HCT116 (cell line): ENCODE measurements around the gene NLRP1. TPM values are rescaled to one million over a fixed set of nuclear protein-coding genes. Genes with fewer than 3 reads are reported as not detected.
"Not testable (repeated sequence)": the region's sequence is repeated elsewhere in the genome, so short reads cannot be mapped to it uniquely, and the experiment has no call there.

Experiments used
- ATAC-seq: fragments of 200-7000 bp; cut with Tn5 transposase; 2 replicates; pipeline ENCODE4 v1.9.1; 2020; ENCODE audit warnings: mild to moderate bottlenecking, moderate library complexity
- BruUV-seq: library from RNA; stranded (reverse); fragments of 400-500 nt; replicated peaks from 2 replicates; lab custom pipeline; 2021; lab: Mats Ljungman, UMichigan
- CTCF ChIA-PET: fragments of 300-600 bp; sonication (Branson Sonifier 250); formaldehyde crosslinking; loops from one replicate; lab custom pipeline; 2021; ENCODE audit warnings: antibody characterized with exemption; lab: Charles Lee
- POLR2A ChIA-PET: fragments of 300-600, 350-600 bp; sonication (Branson Sonifier 250); formaldehyde crosslinking; loops from one replicate; lab custom pipeline; 2021; ENCODE audit warnings: antibody characterized with exemption; lab: Charles Lee
- RAD21 ChIA-PET, 2 experiments: fragments of 300-600 bp; sonication (Branson Sonifier 250); formaldehyde crosslinking; loops; one replicate each; lab custom pipeline; 2023; ENCODE audit warnings: low total read pairs in 2 of 2; ENCODE audit not compliant: uncharacterized antibody in 2 of 2, unreplicated experiment in 2 of 2, low non-redundant PET in 1 of 2; lab: Charles Lee
- DNase-seq: peaks from one replicate; pipeline ENCODE4 v3.0.0-alpha.2; 2010; ENCODE audit warnings: low read depth, low spot score
- H2AFZ ChIP-seq: fragments of 200-600 bp; shearing (Covaris generic), sonication (generic); 2 replicates; pipeline ENCODE4 v1.6.1; 2017; ENCODE audit warnings: low read depth, mixed run types, mixed read lengths, antibody characterized with exemption, low read length; ENCODE audit not compliant: poor library complexity, severe bottlenecking
- H3K27ac ChIP-seq: 2 replicates; pipeline ENCODE4 v1.5.1; 2012; ENCODE audit warnings: low read depth, low read length
- H3K27me3 ChIP-seq: fragments of 200-600 bp; sonication (generic); 2 replicates; pipeline ENCODE4 v1.6.1; 2016; ENCODE audit warnings: mixed run types, low read length, mixed read lengths; ENCODE audit not compliant: insufficient read depth
- H3K36me3 ChIP-seq, 2 experiments: fragments of 200-500 bp in 1 of 2; fragments of 200-600 bp in 1 of 2; sonication (Bioruptor generic) in 1 of 2; sonication (generic) in 1 of 2; 2 replicates each; pipeline versions ENCODE4 v1.5.1 to v1.6.1; 2014 to 2016; ENCODE audit warnings: low read length in 2 of 2, inconsistent platforms in 1 of 2, mixed read lengths in 1 of 2, mixed run types in 1 of 2; ENCODE audit not compliant: insufficient read depth in 2 of 2, control insufficient read depth in 1 of 2
- H3K4me1 ChIP-seq, 2 experiments: fragments of 200-600 bp in 1 of 2; sonication (generic) in 1 of 2; 2 replicates each; pipeline versions ENCODE4 v1.5.1 to v1.6.1; 2012 to 2017; ENCODE audit warnings: low read length in 2 of 2, inconsistent platforms in 1 of 2, mild to moderate bottlenecking in 1 of 2, mixed read lengths in 1 of 2, mixed run types in 1 of 2, moderate library complexity in 1 of 2; ENCODE audit not compliant: insufficient read depth in 2 of 2, control insufficient read depth in 1 of 2
- H3K4me2 ChIP-seq: fragments of 200-600 bp; sonication (generic); 2 replicates; pipeline ENCODE4 v1.6.1; 2017; ENCODE audit warnings: mixed run types, low read length, mixed read lengths
- H3K4me3 ChIP-seq, 2 experiments: fragments of 200-600 bp in 1 of 2; sonication (generic) in 1 of 2; replicated peaks in 1 of 2; 2 replicates each; pipeline ENCODE4 v1.5.1; 2011 to 2016; ENCODE audit warnings: low read length in 2 of 2, control low read depth in 1 of 2, low read depth in 1 of 2, mild to moderate bottlenecking in 1 of 2, mixed read lengths in 1 of 2, mixed run types in 1 of 2
- H3K79me2 ChIP-seq: fragments of 200-600 bp; sonication (generic); 2 replicates; pipeline ENCODE4 v1.6.1; 2017; ENCODE audit warnings: mild to moderate bottlenecking, mixed run types, low read length, moderate library complexity, mixed read lengths; ENCODE audit not compliant: insufficient read depth
- H3K9ac ChIP-seq: fragments of 200-600 bp; sonication (generic); 2 replicates; pipeline ENCODE4 v1.6.1; 2016; ENCODE audit warnings: low read length, mixed read lengths
- H3K9me2 ChIP-seq: fragments of 200-600 bp; sonication (generic), shearing (Covaris generic); 2 replicates; pipeline ENCODE4 v1.6.1; 2017; ENCODE audit warnings: mixed run types, mild to moderate bottlenecking, moderate library complexity; ENCODE audit not compliant: insufficient read depth
- H3K9me3 ChIP-seq, 2 experiments: fragments of 200-500 bp in 1 of 2; fragments of 200-600 bp in 1 of 2; sonication (Bioruptor generic) in 1 of 2; sonication (generic) in 1 of 2; 2 replicates each; pipeline ENCODE4 v1.6.1; 2014 to 2017; ENCODE audit warnings: low read length in 2 of 2, mixed read lengths in 2 of 2, inconsistent platforms in 1 of 2, low read depth in 1 of 2, mild to moderate bottlenecking in 1 of 2, mixed run types in 1 of 2, moderate library complexity in 1 of 2; ENCODE audit not compliant: control insufficient read depth in 1 of 2, insufficient read depth in 1 of 2
- H4K20me1 ChIP-seq: fragments of 200-600 bp; sonication (generic), shearing (Covaris generic); 2 replicates; pipeline ENCODE4 v1.6.1; 2017; ENCODE audit warnings: mixed run types, mild to moderate bottlenecking, moderate library complexity; ENCODE audit not compliant: insufficient read depth
- EZH2 ChIP-seq: fragments of 200-600 bp; sonication (generic); IDR thresholded peaks from 2 replicates; pipeline ENCODE4 v1.6.1; 2017; ENCODE audit warnings: antibody characterized with exemption, mixed run types
- EZH2phosphoT487 ChIP-seq: fragments of 200-600 bp; IDR thresholded peaks from 2 replicates; pipeline ENCODE4 v1.6.1; 2018; ENCODE audit warnings: antibody characterized with exemption, borderline replicate concordance
- POLR2AphosphoS5 ChIP-seq: IDR thresholded peaks from 2 replicates; pipeline ENCODE4 v1.6.1; 2011; ENCODE audit warnings: mild to moderate bottlenecking, low read depth, low read length, moderate library complexity
- SIN3A ChIP-seq: IDR thresholded peaks from 2 replicates; pipeline ENCODE4 v1.6.1; 2012; ENCODE audit warnings: low read depth
- YY1 ChIP-seq: IDR thresholded peaks from 2 replicates; pipeline ENCODE4 v1.6.1; 2011; ENCODE audit warnings: low read length, low read depth, moderate library complexity, mild to moderate bottlenecking; ENCODE audit not compliant: insufficient replicate concordance; ENCODE audit errors: extremely low read depth
- intact Hi-C: fragments of 100-400 bp; cut with micrococcal nuclease; formaldehyde crosslinking; loops from 2 replicates; pipeline ENCODE4 v1.10.0; 2022
- total RNA-seq: library from RNA; stranded (reverse); gene quantifications from one replicate; pipeline ENCODE4 v1.2.1, GENCODE V29; 2021; ENCODE audit not compliant: unreplicated experiment
- TF ChIP-seq, protein P1 (sequence below): IDR thresholded peaks from 2 replicates; pipeline ENCODE4 v1.6.1; 2012; ENCODE audit warnings: low read depth
- TF ChIP-seq, protein P2 (sequence below), 3 experiments: fragments of 200-600 bp in 1 of 3; sonication (generic) in 1 of 3; IDR thresholded peaks in 2 of 3; conservative IDR thresholded peaks in 1 of 3; 2 replicates each; pipeline ENCODE4 v1.5.1; 2012 to 2017; ENCODE audit warnings: low read depth in 2 of 3, low read length in 2 of 3, antibody characterized with exemption in 1 of 3, borderline replicate concordance in 1 of 3, control low read depth in 1 of 3, mild to moderate bottlenecking in 1 of 3, mixed read lengths in 1 of 3, mixed run types in 1 of 3, moderate library complexity in 1 of 3; ENCODE audit not compliant: insufficient read depth in 1 of 3

NLRP1 gene
- total RNA-seq, 1 experiment from 2014 or later: 7.2 TPM

DNA sequence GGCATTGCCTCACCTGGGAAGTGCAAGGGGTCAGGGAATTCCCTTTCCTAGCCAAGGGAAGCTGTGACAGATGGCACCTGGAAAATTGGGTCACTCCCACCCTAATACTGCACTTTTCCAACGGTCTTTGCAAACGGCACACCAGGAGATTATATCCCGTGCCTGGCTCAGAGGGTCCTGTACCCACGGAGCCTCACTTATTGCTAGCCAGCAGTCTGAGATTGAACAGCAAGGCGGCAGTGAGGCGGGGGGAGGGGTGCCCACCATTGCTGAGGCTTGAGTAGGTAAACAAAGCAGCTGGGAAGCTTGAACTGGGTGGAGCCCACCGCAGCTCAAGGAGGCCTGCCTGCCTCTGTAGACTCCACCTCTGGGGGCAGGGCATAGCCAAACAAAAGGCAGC, 11.3 kb downstream of the NLRP1 start:
- H3K9ac ChIP-seq, intact Hi-C loops, H3K4me3 ChIP-seq, CTCF ChIA-PET, H3K9me2 ChIP-seq, H3K79me2 ChIP-seq, H3K27ac ChIP-seq, H3K9me3 ChIP-seq, POLR2A ChIA-PET, ATAC-seq, H4K20me1 ChIP-seq, H3K4me2 ChIP-seq, RAD21 ChIA-PET, DNase-seq, H3K36me3 ChIP-seq, H3K27me3 ChIP-seq, BruUV-seq, H3K4me1 ChIP-seq, H2AFZ ChIP-seq: not testable (repeated sequence)

DNA sequence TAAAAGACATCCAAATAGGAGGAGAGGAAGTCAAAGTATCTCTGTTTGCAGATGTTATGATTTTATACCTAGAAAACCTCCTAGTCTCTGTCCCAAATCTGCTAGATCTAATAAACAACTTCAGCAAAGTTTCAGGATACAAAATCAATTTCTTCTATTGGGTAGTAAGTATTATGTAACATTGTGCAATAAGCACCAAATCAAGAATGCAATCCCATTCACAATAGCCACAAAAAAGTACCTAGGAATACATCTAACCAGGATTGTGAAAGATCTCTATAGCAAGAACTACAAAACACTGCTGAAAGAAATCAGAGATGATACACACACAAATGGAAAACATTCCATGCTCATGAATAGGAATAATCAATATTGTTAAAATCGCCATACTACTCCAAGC, 13.0 kb downstream of the NLRP1 start:
- TF ChIP-seq, protein P1, sequence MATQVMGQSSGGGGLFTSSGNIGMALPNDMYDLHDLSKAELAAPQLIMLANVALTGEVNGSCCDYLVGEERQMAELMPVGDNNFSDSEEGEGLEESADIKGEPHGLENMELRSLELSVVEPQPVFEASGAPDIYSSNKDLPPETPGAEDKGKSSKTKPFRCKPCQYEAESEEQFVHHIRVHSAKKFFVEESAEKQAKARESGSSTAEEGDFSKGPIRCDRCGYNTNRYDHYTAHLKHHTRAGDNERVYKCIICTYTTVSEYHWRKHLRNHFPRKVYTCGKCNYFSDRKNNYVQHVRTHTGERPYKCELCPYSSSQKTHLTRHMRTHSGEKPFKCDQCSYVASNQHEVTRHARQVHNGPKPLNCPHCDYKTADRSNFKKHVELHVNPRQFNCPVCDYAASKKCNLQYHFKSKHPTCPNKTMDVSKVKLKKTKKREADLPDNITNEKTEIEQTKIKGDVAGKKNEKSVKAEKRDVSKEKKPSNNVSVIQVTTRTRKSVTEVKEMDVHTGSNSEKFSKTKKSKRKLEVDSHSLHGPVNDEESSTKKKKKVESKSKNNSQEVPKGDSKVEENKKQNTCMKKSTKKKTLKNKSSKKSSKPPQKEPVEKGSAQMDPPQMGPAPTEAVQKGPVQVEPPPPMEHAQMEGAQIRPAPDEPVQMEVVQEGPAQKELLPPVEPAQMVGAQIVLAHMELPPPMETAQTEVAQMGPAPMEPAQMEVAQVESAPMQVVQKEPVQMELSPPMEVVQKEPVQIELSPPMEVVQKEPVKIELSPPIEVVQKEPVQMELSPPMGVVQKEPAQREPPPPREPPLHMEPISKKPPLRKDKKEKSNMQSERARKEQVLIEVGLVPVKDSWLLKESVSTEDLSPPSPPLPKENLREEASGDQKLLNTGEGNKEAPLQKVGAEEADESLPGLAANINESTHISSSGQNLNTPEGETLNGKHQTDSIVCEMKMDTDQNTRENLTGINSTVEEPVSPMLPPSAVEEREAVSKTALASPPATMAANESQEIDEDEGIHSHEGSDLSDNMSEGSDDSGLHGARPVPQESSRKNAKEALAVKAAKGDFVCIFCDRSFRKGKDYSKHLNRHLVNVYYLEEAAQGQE: no peak
- TF ChIP-seq EZH2phosphoT487 (no peak), POLR2AphosphoS5 (no peak), EZH2 (no peak), YY1 (no peak), SIN3A (no peak)
- TF ChIP-seq, protein P2, sequence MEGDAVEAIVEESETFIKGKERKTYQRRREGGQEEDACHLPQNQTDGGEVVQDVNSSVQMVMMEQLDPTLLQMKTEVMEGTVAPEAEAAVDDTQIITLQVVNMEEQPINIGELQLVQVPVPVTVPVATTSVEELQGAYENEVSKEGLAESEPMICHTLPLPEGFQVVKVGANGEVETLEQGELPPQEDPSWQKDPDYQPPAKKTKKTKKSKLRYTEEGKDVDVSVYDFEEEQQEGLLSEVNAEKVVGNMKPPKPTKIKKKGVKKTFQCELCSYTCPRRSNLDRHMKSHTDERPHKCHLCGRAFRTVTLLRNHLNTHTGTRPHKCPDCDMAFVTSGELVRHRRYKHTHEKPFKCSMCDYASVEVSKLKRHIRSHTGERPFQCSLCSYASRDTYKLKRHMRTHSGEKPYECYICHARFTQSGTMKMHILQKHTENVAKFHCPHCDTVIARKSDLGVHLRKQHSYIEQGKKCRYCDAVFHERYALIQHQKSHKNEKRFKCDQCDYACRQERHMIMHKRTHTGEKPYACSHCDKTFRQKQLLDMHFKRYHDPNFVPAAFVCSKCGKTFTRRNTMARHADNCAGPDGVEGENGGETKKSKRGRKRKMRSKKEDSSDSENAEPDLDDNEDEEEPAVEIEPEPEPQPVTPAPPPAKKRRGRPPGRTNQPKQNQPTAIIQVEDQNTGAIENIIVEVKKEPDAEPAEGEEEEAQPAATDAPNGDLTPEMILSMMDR (IDR thresholded peaks at IDR 0.05 in 2 of 3, conservative IDR thresholded peaks at IDR 0.05 in 1 of 3; ENCODE audit: borderline replicate concordance in 1 of 3, insufficient read depth in 1 of 3, low read depth in 2 of 3, low read length in 2 of 3): no peak
- TF ChIP-seq, all 23 proteins: peak for 0
- ATAC-seq: no peak
- no peaks in the 10 kb centered on the region for H3K9me2 ChIP-seq
- RAD21 ChIA-PET: no interaction called here
- H3K4me1 ChIP-seq: no peaks in the 10 kb centered on the region
- no peak overlapping the region for H3K9ac ChIP-seq
- no peak overlapping the region for H3K27ac ChIP-seq
- POLR2A ChIA-PET: no interaction called here
- no peaks in the 10 kb centered on the region for H4K20me1 ChIP-seq
- no peaks in the 10 kb centered on the region for H3K27me3 ChIP-seq
- H3K4me2 ChIP-seq: no peak overlapping the region
- DNase-seq: no peak
- no TSS peak for BruUV-seq
- H2AFZ ChIP-seq: no peak overlapping the region
- intact Hi-C loops: no loop called here
- no peaks in the 10 kb centered on the region for H3K79me2 ChIP-seq
- CTCF ChIA-PET: no interaction called here
- no peak overlapping the region for H3K4me3 ChIP-seq
- no peaks in the 10 kb centered on the region for H3K36me3 ChIP-seq
- no peaks in the 10 kb centered on the region for H3K9me3 ChIP-seq
